NCI-H1694 (cell line): ENCODE measurements around the gene VASH2.
"Not testable (repeated sequence)": the region's sequence is repeated elsewhere in the genome, so short reads cannot be mapped to it uniquely, and the experiment has no call there.

Source experiments
- DNase-seq: peaks from one replicate; lab custom pipeline; 2025; lab: John Stamatoyannopoulos, UW

The VASH2 gene

DNA sequence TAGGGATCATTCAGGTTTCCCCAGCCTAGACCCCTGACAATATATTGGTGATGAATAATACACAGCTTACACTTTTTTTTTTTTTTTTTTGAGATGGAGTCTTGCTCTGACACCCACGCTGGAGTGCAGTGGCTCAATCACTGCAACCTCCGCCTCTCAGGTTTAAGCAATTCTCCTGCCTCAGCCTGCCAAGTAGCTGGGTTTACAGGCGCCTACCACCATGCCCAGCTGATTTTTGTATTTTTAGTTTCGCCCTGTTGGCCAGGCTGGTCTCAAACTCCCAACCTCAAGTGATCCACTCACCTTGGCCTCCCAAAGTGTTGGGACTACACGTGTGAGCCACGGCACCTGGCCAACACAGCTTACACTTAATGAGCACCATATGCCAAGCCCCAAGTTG, 7.2 kb downstream of the VASH2 start:
- no peak for DNase-seq

DNA sequence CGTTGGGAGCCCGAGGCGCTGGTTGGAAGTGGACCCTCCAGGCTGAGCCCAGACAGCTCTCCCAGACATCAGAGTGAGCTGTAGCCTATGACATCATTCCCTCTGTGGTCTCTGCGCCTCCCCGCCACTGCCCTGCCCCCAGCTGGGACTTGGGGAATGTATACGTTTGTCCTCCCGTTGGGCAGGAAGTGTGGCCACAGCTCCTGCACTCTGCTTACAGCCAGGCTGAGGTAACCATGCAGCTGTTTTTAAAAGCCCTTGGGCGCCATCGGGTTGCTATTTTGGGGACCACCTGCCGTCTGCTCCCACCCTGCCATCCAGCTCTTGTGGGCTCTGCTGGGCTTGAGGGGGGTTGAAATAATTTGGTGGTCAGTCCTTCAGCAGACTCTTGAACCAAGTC, 7.8 kb downstream of the VASH2 start:
- DNase-seq, result no peak

DNA sequence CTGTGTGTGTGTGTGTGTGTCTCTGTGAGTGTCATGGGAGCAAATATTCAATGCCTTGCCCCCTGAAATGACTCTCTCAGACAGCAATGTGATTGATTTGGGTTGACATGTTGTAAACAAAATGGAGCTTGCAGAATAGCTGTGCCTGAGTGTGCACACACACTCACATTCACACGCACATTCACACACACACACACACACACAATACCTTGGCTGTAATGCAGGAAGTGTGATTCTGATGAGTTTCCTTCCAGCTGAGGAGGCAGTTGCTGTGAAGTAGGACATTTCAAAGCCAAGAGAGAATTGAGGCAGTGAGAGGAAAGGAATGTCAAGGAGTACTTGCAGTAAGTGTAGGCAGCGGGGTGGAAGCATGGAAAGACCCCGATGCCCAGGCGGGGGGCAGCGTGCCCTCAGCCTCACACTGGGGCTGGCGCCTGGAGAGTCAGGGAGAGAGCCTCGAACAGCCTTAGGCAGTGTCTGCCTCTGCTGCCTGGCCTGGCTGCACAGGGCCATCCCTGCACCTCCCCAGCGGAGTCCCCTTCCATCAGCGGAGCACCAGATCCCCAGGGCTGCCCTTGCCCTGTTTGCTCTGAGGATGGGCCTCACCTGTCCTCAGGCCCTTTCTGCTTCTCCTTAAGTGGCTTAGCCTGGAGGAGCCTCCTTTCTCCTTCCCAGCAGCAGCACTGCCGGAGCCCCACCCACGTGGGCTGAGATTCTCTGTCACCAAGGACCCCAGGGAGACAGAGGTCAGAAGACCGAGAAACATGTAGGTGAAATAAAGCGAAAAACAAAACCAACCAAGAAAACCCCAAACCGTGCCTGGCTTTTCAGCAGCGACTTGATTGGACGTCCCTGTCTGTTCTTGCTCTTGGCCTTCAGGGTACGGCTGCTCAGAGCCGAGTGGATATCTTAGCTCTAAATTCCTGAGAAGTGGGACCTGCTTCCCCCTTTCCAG, 9.2 kb downstream of the VASH2 start:
- no peak for DNase-seq

DNA sequence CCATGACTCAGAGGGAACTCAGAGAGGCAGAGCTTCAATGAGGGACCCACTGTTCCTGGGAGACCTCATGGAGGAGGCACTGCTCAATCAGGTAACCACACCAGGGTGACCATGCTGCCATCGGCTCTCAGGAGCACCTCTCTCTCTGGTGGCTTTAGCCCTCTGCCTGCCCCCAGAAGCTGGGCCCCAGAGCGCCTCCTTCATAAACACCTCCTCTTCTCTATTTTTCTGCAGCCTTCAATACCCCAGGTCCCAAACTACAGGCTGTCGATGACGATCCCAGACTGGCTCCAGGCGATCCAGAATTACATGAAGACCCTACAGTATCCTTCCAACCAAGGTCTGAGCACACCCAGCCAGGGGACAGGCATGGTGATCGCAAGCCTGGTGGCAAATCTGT, 10.6 kb downstream of the VASH2 start:
- DNase-seq, result no peak

DNA sequence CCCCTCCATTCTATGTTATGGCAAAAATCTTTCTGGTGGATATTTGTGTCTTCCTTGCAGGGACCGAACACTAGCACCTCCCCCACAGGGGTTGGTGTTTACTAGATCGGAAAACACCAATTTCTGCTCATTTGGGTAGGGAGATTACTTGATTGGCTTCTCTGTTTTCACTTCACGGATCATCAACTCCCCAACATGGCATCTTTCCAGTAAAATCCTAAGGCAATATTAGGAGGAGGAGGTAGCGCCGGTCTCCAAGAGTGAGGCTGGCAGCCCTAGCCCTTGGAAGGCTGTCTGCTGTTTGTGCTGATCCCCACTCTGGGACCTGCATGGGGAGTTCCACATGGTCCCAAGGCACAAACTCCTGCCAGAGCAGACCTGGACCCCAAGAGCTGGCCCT, 12.2 kb downstream of the VASH2 start:
- DNase-seq, result no peak

DNA sequence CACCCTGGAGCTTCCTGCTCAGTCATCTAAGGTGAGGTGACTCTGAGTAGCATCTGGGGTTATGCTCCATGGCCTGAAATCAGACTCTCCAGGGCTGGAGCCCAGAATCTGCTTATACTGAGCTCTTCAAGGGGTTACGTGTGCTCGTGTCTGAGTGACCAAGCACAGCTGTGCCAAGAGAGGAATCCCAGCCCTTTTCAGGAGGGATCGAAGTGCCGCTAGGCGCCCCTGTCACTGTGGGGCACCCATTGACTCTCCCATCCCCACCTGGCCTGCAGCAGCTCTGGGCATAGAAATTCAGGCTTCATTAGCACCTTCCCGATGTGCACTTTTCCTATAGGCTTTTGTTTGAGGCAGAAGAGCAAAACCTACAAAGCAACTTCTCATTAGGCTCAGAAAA, 13.8 kb downstream of the VASH2 start:
- no peak for DNase-seq

DNA sequence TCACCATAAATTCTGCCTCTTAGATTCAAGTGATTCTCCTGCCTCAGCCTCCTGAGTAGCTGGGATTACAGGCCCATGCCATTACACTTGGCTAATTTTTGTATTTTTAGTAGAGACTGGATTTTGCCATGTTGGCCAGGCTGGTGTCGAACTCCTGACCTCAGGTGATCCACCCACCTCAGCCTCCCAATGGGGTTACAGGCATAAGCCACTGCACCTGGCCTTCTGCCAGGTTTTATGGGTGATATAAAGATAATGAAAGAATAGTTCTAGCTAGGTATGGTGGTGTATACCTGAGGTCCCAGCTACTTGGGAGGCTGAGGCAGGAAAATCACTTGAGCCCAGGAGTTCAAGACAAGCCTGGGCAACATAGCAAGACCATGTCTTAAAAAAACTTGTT, 14.7 kb downstream of the VASH2 start:
- DNase-seq, result not testable (repeated sequence)

DNA sequence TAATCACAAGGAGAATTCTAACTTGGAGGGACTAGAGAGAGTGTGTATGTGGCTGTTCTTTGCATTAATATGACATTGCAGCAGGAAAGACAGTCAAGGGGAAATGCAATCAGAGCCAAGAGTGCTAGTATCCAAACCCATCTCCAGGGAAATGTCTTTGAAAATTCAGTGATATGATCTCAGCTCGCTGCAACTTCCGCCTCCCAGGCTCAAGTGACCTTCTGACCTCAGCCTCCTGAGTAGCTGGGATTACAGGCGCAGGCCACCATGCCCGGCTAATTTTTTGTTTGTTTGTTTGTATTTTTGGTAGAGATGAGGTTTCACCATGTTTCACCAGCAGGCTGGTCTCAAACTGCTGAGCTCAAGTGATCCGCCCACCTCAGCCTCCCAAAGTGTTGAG, 16.3 kb downstream of the VASH2 start:
- no peak for DNase-seq

DNA sequence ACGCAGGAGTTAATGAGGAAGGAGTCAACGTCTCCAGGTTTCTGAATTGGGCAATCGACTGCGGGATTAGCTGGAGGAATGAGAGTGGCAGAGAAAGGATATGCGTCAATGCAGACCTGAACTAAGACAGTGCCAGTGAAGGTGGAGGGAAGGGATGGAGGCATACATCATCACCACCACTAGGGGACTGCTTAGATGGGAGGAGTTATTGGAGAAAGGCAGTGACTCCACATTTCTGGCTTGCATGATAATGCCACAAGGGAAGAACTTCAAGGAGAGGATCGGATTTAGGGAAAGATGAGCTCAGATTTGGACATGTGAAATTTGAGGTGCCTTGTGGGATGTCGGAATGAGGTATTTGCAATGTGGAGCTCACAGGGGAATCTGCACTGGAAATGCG, 17.5 kb downstream of the VASH2 start:
- DNase-seq, result peak; percentile 37

DNA sequence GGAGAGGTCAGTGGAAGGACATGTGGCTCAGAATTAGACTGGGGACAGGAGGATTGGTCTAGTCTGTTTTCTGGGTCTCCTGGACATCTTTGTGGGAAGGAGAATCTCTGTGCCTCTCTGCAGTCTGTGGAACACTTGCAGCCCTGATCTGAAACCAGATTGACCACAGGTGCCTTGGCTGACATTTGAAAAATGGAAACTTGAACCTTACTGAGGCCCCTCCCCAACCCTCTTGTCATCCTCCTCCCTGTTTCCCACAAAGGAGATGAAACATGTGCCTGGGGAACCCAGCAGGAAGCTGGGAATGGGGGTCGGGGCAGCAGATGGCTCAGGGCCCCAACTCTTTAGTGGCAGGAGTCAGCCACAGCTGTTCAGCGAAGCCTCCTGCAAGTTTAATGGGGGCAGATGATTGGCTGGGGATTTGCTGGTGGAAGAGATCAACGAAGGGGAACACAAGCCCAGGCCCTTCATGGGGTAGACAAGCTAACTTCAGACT, 18.1 kb downstream of the VASH2 start:
- DNase-seq, result peak; percentile 39

DNA sequence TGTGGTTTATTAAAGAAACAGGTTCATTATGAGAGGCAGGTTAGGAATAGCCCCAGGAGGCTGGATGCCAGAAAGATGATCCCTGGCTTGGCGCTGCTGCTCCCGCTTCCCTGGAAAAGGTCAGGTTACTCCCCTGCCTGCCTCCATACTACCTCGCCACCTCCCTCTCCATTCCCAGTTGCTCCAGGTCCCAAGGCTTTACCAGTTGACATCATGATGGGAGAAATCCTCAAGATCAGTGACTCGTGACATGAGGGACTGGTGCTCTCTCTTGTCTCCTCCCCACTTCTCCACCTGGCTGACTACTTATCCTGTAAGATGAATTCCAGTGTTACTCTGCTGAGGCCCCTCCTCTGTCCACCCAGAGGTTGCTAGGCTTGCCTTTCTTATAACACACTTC, 19.7 kb downstream of the VASH2 start:
- no peak for DNase-seq

DNA sequence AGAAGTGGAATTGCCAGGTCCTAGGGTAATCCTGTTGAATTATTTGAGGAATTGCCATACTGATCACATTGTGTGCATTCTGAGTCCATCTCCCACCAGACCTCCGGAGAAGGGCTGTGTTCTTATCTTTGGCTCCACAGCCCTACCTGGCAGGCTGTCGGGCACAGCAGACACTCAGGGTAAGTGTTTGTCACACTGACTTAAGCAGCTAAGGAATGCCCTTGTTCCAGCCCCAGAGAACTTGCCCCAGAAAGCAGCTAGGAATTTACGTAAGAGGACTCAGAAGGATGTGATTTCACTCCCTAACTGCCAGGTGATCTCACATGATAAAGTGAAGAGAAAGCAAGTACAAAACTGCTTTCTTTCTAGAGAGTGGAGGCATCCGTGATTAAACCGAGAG, 21.0 kb downstream of the VASH2 start:
- no peak for DNase-seq

DNA sequence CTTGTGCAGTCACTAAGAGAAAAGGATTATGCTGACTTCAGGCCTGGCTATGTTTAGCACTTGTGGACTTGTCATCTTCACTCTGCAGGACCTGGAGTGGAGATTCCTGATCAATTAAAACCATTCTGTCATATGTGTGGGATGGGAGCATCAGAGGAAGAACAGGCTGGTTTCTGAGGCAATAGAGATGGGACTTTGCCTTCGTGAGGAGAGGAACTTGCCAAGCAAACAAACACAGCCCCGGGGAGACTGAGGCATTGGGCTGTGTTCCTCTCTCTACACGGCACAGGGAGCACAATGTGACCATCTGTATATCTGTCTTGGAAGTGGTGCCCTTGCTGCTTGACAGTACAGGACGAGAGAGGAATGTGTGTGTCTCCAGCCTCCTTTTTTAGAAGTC, 23.1 kb downstream of the VASH2 start:
- no peak for DNase-seq

DNA sequence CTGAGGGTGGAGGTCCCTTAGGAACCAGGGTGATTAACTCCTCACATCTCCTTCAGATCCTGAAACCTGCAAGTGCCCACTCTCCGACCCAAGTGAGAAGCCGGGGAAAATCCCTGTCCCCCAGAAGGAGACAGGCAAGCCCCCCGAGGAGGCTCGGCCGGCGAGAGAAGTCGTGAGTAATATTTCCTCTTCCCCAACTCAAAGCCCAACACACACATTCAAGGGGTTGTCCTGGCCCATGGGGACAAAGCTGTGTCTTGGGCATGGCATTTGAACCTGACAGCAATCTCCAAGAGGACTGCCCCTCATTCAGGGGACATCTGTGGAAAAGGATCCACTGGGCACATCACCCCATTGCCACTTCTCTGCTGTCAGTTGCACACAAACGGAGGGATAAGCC, 23.6 kb downstream of the VASH2 start:
- DNase-seq, result no peak

DNA sequence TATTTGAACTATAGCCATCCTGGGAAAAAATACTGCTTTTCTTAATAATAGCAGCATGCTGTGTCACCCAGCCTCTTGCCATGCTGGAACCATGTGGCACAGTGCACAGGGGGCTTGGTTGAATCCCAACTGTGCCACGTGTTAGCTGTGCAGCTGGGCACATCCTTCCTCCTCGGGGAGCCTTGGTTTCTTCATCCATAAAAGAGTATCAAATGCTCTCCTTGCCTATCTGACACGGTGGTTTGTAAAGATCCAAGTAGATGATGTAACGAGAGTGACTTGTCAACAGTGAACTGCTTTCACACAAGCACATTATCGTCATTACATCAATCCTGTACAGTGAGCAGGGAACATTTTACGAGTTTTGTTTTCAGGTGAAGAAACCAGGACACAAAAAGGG, 24.4 kb downstream of the VASH2 start:
- no peak for DNase-seq

DNA sequence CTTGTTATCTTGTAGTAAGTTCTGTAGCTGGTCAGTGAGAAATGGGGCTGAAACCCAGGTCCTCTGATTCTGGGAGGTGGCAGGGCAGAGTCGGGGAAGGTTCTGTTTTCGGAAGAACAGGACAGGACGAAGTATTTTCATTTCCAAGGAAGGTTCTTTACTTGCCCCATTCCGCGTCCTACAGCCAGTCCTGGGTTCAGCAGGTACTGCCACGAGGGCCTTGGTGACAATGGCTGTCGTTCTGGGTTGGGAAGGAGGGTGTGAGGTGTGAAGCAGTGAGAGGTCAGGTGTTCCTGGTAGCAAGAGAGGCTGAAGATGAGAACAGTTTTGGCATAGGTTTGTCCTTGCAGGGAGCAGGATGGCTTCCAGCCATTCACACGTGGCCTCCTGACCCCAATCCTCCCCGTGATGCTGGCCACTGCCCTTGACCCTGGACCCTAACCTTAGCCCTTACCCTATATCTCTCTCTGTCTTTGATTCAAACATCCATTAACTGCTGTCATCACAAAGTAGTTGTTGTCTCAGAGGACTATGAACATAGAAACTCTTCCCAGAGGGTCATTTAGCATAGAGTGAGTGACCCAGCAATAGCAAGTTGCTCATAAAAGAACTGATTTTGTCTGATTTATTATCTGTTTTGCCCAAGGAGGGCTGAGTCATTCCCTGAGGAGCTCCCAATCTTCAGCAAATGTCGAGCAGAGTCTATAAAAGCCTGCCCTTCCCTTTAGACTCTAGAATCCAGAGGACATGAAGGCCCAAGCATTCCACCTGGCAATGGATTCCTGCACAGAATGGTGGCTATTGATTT, 25.0 kb downstream of the VASH2 start:
- no peak for DNase-seq

DNA sequence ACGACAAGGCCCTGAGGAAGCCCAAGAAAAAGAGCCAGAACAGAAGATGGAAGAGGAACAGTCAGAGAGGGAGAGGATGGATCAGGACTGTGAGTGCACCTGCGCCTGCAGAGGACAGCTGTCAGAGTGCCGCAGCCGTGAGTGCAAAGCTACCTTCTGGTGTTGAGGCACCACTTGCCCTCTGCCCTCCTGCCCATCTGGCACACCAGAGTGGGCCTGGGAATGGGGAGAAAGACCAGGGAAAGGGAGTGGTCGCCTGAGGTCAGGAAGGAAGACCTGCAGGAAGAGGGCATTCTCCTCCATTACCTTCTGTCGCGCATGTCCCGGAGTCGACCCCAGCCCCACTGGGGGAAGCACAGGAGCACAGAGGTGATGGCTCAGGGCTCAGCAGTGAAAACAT, 26.2 kb downstream of the VASH2 start:
- DNase-seq, result no peak

DNA sequence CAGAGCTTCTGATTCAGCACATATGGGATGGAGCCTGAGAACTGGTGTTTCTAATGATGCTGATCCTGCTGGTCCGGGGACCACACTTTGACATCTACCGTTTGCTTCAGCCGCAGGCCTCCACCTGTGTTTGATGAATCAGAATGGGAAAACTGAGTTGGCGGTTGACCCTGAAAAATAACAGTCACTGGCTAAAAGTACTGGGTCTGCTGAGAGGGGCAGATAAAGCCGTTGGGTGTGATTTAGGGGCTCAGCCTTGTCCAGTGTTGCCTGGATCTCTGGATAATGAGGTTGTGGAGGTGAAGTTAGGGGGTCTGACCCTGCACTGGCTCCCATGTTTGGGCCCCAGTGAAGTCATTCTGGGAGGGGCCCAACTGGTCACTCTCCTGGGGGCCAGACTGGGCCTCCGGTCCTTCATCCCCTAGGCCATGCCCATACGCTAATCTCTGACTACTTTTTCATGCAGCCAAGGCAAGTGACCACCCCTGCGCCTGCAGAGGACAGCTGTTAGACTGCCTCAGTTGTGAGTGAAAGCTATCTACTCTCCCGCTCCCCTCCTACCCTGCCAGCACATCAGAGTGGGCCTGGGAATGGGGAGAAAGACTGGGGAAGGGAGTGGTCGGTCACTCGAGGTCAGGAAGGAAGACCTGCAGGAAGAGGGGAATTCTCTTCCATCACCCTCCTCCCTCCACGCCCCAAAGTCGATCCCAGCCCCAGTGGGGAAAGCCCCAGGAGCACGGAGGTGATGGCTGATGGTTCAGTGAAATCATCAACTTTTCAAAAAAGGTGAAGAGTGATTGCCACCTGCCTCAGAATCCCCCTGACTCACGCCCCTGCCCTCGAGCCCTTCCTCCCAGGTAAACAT, 27.7 kb downstream of the VASH2 start:
- DNase-seq, result no peak

DNA sequence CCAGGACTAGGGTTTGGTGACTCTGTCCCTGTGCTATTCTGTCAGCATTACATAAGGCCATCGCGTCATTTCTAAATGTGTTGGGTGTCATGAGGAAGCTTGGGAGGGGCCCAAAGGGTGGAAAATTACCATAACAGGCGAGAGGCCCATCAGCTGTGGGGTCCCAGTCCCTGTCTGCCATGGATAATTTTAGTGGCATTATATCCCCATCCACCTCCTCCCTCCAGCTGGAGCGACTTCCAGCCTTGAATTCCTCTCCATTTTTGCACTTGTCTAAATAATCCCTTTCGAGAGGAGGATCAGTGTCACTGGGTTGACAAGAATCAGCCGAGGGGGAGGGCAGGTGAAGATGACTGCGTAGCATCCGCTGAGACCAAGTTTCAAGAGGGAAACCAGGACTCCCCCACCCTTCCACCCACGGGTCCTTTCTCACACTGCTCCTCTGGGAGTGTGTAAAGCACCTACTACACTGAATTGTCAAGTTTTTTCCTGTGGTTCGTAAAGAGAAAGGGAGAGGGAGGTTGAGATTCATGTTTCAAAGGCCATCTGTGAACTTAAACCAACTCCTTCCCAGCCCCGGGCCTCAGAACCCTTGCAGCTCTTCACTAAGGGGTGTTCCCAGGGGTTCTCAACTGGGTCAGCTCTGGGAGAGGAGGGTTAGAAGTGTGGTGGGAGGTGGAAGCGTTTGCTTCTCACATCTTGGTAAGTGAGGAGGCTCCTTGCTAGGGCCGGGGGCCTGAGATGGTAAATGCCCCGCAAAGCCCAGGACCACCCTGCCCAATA, 29.2 kb downstream of the VASH2 start:
- DNase-seq, result no peak

DNA sequence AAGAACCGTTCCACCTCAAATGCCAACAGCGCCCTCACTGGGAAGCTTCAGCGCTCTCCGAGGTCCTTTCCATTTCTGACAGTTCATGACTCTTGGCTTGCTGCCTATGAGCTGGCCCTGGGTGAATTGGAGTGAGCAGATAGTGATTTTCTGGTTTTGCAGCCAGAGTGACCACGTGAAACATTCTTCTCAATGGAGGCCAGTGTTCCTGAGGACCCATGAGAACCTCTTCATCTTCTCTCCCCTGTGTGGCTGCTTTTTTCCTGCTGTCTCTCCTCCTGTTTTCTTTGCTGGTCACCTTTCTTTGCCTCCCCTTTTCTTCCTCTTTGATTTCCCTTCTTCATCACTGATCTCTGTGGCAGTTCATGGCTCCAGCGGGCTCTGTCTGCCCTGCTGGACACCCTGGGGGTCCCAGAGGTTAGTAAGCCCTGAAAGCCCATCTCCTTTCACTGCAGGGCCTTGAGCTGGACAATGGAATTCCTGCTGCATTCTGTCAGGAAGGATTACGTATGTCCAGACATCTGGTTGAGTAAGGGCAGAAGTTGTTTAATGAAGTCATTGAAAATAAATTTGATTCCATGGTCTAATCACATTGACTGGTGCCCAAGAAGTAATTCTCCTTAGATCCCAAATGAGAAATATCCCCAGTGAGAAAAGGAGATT, 29.9 kb downstream of the VASH2 start:
- DNase-seq, result no peak

DNA sequence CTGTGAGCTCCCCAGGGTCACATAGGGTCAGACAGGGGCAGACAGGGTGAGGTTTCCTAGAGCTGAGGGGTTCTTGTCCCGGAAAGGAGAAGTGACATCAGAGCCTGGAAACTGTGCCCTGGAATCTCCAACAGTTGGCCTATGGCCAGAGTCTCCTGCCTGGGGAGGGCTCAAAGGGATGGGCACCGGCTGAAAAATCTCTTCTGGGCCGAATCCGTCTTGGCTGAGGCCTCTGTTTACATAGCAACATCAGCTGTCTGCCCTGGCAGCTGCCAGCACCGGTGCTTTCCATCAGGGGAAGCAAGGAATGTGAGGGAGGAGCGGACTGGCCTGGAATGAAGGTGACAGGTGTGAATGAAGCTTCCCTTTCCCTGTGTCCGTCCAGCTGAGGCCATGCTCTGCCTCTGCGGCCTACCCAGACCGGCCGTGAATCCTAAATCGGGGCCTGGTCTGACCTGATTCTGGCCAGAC, 30.7 kb downstream of the VASH2 start:
- peak; percentile 65 for DNase-seq
